ENCODE measurements around the gene TNNT3. TPM values are rescaled to one million over a fixed set of nuclear protein-coding genes. Genes with fewer than 3 reads are reported as not detected.

The TNNT3 gene
- total RNA-seq, 1 experiment from 2014 or later: not detected

GRCh38 chr11:1967641-1968225, 48.2 kb downstream of the TNNT3 start:
- intact Hi-C loops (cut with micrococcal nuclease; ENCODE audit: unreplicated experiment): no loop called here
- H3K4me1 Mint-ChIP-seq (ENCODE audit: low read depth, unreplicated experiment): no peaks in the 10 kb centered on the region
- no peaks in the 10 kb centered on the region for H3K9me3 Mint-ChIP-seq (ENCODE audit: low read depth, unreplicated experiment)
- no peaks in the 10 kb centered on the region for H3K27me3 Mint-ChIP-seq (ENCODE audit: unreplicated experiment)
- BruUV-seq (replicated peaks): no TSS peak
- no peak overlapping the region for H3K27ac Mint-ChIP-seq (ENCODE audit: unreplicated experiment)
- no peak overlapping the region for H3K4me3 Mint-ChIP-seq (ENCODE audit: low read depth, unreplicated experiment)
- CTCF ChIA-PET: no interaction called here
- DNase-seq: no peak
- H3K36me3 Mint-ChIP-seq (ENCODE audit: insufficient read depth, unreplicated experiment): no peaks in the 10 kb centered on the region
- no peak for TF ChIP-seq CTCF (IDR thresholded peaks at IDR 0.05; ENCODE audit: unreplicated experiment)

- TF ChIP-seq CTCF (IDR thresholded peaks at IDR 0.05; ENCODE audit: unreplicated experiment): no peak
- intact Hi-C loops (cut with micrococcal nuclease; ENCODE audit: unreplicated experiment): no loop called here
- Mint-ChIP-seq H3K27ac (ENCODE audit: unreplicated experiment) (no peak overlapping the region), H3K27me3 (ENCODE audit: unreplicated experiment) (no peaks in the 10 kb centered on the region), H3K9me3 (ENCODE audit: low read depth, unreplicated experiment) (no peaks in the 10 kb centered on the region), H3K4me1 (ENCODE audit: low read depth, unreplicated experiment) (no peaks in the 10 kb centered on the region), H3K4me3 (ENCODE audit: low read depth, unreplicated experiment) (no peak overlapping the region), H3K36me3 (ENCODE audit: insufficient read depth, unreplicated experiment) (no peaks in the 10 kb centered on the region)
- CTCF ChIA-PET: interaction anchor here (1.2 kb wide), 1 partner anchor 13 kb away, joined by 3 read pairs; no protein-coding TSS in a partner anchor
- no TSS peak for BruUV-seq (replicated peaks)
- no peak for DNase-seq
Observed at GRCh38 chr11:1968454-1969002, 49.0 kb downstream of the TNNT3 start.

GRCh38 chr11:1969035-1969434, 49.5 kb downstream of the TNNT3 start:
- no peaks in the 10 kb centered on the region for H3K9me3 Mint-ChIP-seq (ENCODE audit: low read depth, unreplicated experiment)
- H3K27ac Mint-ChIP-seq (ENCODE audit: unreplicated experiment): no peak overlapping the region
- DNase-seq: no peak
- no peaks in the 10 kb centered on the region for H3K4me1 Mint-ChIP-seq (ENCODE audit: low read depth, unreplicated experiment)
- no TSS peak for BruUV-seq (replicated peaks)
- TF ChIP-seq CTCF (IDR thresholded peaks at IDR 0.05; ENCODE audit: unreplicated experiment): no peak
- intact Hi-C loops (cut with micrococcal nuclease; ENCODE audit: unreplicated experiment): no loop called here
- no peaks in the 10 kb centered on the region for H3K27me3 Mint-ChIP-seq (ENCODE audit: unreplicated experiment)
- CTCF ChIA-PET: interaction anchor here (1.2 kb wide), 1 partner anchor 12 kb away, joined by 3 read pairs; no protein-coding TSS in a partner anchor
- H3K36me3 Mint-ChIP-seq (ENCODE audit: insufficient read depth, unreplicated experiment): no peaks in the 10 kb centered on the region
- H3K4me3 Mint-ChIP-seq (ENCODE audit: low read depth, unreplicated experiment): no peak overlapping the region

- no peaks in the 10 kb centered on the region for H3K4me1 Mint-ChIP-seq (ENCODE audit: low read depth, unreplicated experiment)
- no peaks in the 10 kb centered on the region for H3K9me3 Mint-ChIP-seq (ENCODE audit: low read depth, unreplicated experiment)
- CTCF ChIA-PET: interaction anchor here (1.2 kb wide), 1 partner anchor 12 kb away, joined by 3 read pairs; no protein-coding TSS in a partner anchor
Observed at GRCh38 chr11:1969776-1970175, 50.3 kb downstream of the TNNT3 start.

More at GRCh38 chr11:1969776-1970175, 50.3 kb downstream of the TNNT3 start:
- H3K27me3 Mint-ChIP-seq (ENCODE audit: unreplicated experiment): no peaks in the 10 kb centered on the region
- no peak for TF ChIP-seq CTCF (IDR thresholded peaks at IDR 0.05; ENCODE audit: unreplicated experiment)
- H3K4me3 Mint-ChIP-seq (ENCODE audit: low read depth, unreplicated experiment): no peak overlapping the region
- no peak for DNase-seq
- no TSS peak for BruUV-seq (replicated peaks)
- intact Hi-C loops (cut with micrococcal nuclease; ENCODE audit: unreplicated experiment): no loop called here
- no peaks in the 10 kb centered on the region for H3K36me3 Mint-ChIP-seq (ENCODE audit: insufficient read depth, unreplicated experiment)
- no peak overlapping the region for H3K27ac Mint-ChIP-seq (ENCODE audit: unreplicated experiment)
